ENCODE results near the gene TMPRSS12.
"Not testable (repeated sequence)": the region's sequence is repeated elsewhere in the genome, so short reads cannot be mapped to it uniquely, and the experiment has no call there.

Gene TMPRSS12

DNA sequence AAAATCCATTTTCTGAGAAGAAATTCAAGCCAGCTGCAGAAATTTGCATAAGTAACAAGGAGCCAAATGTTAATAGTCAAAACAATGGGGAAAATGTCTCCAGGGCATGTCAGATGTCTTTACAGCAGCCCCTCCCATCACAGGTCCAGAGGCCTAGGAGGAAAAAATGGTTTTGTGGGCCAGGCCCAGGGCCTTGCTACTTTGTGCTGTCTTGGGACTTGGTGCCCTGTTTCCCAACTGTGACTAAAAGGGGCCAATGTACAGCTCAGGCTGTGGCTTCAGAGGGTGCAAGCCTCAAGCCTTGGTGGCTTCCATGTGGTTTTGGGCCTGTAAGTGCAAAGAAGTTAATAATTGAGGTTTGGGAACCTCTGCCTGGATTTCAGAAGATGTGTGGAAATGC is 8.9 kb upstream of the TMPRSS12 start:
- not testable (repeated sequence) for H3K4me1 Mint-ChIP-seq; H3K27ac Mint-ChIP-seq (ENCODE audit: low read depth); H3K36me3 Mint-ChIP-seq (ENCODE audit: insufficient read depth); DNase-seq (ENCODE audit: low spot score in 2 of 2); H3K9me3 Mint-ChIP-seq; H3K4me3 Mint-ChIP-seq; ATAC-seq (replicated peaks; ENCODE audit: extremely low read depth, poor library complexity, severe bottlenecking)
- peaks cover 71% of the 10 kb centered on the region for H3K27me3 Mint-ChIP-seq

DNA sequence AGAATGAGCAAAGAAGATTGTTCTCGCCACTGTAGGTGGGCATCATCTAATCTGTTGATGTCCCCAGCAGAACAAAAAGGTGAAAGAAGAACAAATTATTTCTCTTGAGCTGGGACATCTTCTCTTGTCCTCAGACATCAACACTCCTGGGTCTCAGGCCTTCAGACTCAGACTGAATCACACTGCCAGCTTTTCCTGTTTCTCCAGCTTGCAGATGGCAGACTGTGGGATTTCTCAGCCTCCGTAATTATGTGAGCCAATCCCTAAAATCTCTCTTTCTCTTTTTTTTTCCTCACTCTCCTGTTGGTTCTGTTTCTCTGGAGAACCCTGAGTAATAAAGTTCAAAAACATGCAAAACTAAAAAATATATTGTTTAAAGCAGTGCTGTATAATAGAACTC is 3.7 kb upstream of the TMPRSS12 start:
- Mint-ChIP-seq H3K27ac (ENCODE audit: low read depth) (no peak overlapping the region), H3K36me3 (ENCODE audit: insufficient read depth) (no peaks in the 10 kb centered on the region), H3K27me3 (peaks cover 63% of the 10 kb centered on the region), H3K4me3 (no peak overlapping the region), H3K9me3 (no peaks in the 10 kb centered on the region), H3K4me1 (no peaks in the 10 kb centered on the region)
- ATAC-seq (replicated peaks; ENCODE audit: extremely low read depth, poor library complexity, severe bottlenecking) (no peak), DNase-seq (ENCODE audit: low spot score in 2 of 2) (no peak)

DNA sequence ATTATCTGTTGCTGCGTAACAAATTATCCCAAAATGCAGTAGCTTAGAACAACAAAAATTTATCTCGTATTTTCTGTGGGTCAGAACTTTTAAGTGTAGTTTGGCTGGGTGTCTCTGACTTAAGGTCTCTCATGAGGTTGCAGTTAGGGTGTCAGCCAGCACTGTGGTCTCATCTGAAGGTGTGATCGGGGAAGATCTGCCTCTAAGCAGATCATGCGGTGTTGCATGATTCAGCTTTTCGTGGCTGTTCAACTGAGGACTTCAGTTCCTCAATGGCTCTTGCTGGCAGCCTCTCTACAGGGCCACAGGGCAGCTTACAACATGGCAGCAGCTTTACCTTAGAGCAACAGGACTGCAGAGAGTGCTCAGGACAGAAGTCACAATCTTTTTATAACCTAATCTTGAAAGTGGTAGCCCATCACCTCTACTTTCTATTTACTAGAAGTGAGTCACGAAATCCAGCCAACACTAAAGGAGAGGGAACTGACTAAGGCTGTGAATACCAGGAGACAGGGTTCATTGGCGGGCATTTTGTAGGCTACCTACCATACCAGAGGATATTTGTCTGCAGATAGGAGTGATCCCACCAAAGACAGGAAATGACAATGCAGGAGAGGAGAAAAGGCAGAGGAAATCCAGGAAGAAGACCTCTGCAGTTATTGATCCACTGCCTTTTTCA is 1.8 kb upstream of the TMPRSS12 start:
- Mint-ChIP-seq H3K9me3 (no peaks in the 10 kb centered on the region), H3K4me3 (no peak overlapping the region), H3K27ac (ENCODE audit: low read depth) (no peak overlapping the region), H3K36me3 (ENCODE audit: insufficient read depth) (no peaks in the 10 kb centered on the region), H3K4me1 (no peaks in the 10 kb centered on the region), H3K27me3 (peaks cover 62% of the 10 kb centered on the region)
- DNase-seq (ENCODE audit: low spot score in 2 of 2) (no peak), ATAC-seq (replicated peaks; ENCODE audit: extremely low read depth, poor library complexity, severe bottlenecking) (no peak)

DNA sequence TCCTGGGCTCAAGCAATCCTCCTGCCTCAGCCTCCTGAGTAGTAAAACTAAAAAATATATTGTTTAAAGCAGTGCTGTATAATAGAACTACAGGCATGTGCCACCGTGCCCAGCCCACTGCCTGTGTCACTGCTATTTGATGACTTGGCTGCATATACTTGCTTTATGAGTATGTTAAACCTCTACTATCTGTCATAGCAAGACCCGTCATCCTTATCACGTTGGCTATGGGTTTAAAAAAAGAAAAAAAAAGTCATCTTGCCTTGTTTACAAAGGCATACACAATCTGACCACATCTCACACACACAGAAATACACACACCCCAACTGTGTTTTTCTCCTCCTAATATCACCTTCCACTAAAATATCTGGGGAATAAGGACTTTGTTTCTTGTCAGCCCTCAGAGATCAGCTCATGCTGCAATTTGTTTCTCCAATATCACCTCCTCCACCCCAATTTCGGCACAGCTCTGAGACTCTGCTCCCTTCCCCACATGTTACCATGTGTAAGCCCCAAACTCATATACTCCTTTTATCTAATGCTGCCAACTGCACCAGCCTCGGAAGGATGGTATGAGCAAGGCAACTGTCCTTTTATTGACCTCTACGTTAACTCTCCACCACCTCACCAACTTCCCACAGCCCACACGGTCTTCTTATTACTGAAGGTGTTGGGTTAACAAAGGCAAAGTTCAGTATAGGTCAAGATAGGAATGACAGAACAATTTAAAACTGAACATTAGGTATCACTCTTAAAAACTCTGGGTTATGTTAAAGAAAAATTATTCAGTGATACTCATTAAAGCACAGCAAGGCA is 802 bp upstream of the TMPRSS12 start:
- no peaks in the 10 kb centered on the region for H3K9me3 Mint-ChIP-seq
- H3K27me3 Mint-ChIP-seq, result peaks cover 53% of the 10 kb centered on the region
- DNase-seq (ENCODE audit: low spot score in 2 of 2), result no peak
- no peak for ATAC-seq (replicated peaks; ENCODE audit: extremely low read depth, poor library complexity, severe bottlenecking)
- no peak overlapping the region for H3K27ac Mint-ChIP-seq (ENCODE audit: low read depth)
- no peak overlapping the region for H3K4me3 Mint-ChIP-seq
- H3K36me3 Mint-ChIP-seq (ENCODE audit: insufficient read depth), result no peaks in the 10 kb centered on the region
- no peaks in the 10 kb centered on the region for H3K4me1 Mint-ChIP-seq

DNA sequence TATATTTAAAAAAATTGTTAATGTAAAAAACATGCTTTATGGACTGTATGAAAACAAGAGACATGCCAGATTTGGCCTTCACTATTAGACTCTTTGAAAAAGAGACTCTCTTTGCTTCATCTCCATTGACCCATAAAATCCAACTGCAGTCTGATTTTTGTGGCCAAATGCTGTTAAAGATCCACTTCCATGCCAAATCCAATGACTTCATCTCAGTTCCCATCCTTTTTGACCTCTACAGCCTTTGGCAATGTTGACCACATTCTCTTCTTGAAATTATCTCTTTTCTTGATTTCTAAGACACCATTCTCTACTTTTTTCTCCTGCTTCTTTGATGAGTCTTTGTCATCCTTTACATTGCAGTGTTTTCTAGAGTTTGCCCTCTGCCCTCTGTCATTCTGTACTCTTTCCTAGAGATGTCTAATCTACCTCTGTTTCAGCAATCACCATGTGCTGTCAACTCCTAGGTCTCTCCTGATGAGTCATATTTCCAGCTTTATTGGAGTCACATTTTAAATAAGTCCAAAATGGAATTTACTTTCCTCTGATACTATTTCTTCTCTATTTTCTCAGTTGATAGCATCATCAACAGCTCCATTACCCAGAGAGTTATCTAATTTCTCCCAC is 2.4 kb downstream of the TMPRSS12 start:
- H3K4me3 Mint-ChIP-seq, result no peak overlapping the region
- DNase-seq (ENCODE audit: low spot score in 2 of 2) (no peak), ATAC-seq (replicated peaks; ENCODE audit: extremely low read depth, poor library complexity, severe bottlenecking) (no peak)
- no peak overlapping the region for H3K27ac Mint-ChIP-seq (ENCODE audit: low read depth)
- H3K36me3 Mint-ChIP-seq (ENCODE audit: insufficient read depth), result no peaks in the 10 kb centered on the region
- no peaks in the 10 kb centered on the region for H3K9me3 Mint-ChIP-seq
- no peaks in the 10 kb centered on the region for H3K4me1 Mint-ChIP-seq
- H3K27me3 Mint-ChIP-seq, result peaks cover 58% of the 10 kb centered on the region

DNA sequence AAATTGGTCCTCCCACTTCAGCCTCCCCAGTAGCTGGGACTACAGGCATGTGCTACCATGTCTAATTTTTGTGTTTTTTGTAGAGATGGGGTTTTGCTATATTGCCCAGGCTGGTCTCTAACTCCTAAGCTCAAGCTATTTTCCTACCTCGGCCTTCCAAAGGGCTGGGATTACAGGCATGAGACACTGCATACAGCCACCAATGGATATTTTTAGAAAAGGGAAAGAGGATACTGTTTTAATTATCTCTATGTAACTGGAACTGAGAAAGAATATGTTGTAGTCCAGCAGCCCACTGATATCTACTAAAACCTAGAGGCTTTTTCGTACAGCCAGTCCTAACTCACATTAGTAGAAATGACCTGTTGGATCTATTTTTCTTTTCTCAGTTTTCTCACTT is 6.2 kb downstream of the TMPRSS12 start:
- no peak for DNase-seq (ENCODE audit: low spot score in 2 of 2)
- Mint-ChIP-seq H3K36me3 (ENCODE audit: insufficient read depth) (no peaks in the 10 kb centered on the region), H3K27me3 (peaks cover 66% of the 10 kb centered on the region), H3K4me1 (no peaks in the 10 kb centered on the region), H3K27ac (ENCODE audit: low read depth) (no peak overlapping the region), H3K4me3 (no peak overlapping the region), H3K9me3 (peaks cover 5% of the 10 kb centered on the region)
- ATAC-seq (replicated peaks; ENCODE audit: extremely low read depth, poor library complexity, severe bottlenecking), result no peak

DNA sequence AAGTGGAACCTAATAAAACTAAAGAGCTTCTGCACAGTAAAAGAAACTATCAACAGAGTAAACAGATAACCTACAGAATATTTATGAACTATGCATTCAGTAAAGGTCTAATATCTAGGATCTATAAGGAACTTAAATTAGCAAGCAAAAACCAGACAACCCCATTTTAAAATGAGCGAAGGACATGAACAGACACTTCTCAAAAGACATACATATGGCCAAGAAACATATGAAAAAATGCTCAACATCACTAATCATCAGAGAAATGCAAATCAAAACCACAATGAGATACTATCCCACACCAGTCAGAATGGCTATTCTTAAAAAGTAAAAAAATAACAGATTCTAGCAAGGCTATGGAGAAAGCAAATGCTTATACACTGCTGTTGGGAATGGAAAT is 12.5 kb downstream of the TMPRSS12 start:
- ATAC-seq (replicated peaks; ENCODE audit: extremely low read depth, poor library complexity, severe bottlenecking); H3K9me3 Mint-ChIP-seq; H3K27ac Mint-ChIP-seq (ENCODE audit: low read depth); DNase-seq (ENCODE audit: low spot score in 2 of 2); H3K4me3 Mint-ChIP-seq; H3K36me3 Mint-ChIP-seq (ENCODE audit: insufficient read depth); H3K4me1 Mint-ChIP-seq: not testable (repeated sequence)
- peaks cover 45% of the 10 kb centered on the region for H3K27me3 Mint-ChIP-seq

DNA sequence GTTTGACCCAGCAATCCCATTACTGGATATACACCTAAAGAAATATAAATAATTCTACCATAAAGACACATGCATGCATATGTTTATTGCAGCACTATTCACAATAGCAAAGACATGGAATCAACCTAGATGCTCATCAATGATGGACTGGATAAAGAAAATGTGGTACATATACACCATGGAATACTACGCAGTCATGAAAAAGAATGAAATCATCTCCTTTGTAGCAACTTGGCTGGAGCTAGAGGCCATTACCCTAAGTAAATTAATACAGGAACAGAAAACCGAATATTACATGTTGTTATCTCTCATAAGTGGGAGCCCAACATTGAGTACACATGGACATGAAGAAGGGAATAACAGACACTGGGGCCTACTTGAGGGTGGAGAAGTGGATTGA is 13.0 kb downstream of the TMPRSS12 start:
- H3K27ac Mint-ChIP-seq (ENCODE audit: low read depth); H3K36me3 Mint-ChIP-seq (ENCODE audit: insufficient read depth); H3K4me3 Mint-ChIP-seq; ATAC-seq (replicated peaks; ENCODE audit: extremely low read depth, poor library complexity, severe bottlenecking); H3K9me3 Mint-ChIP-seq; DNase-seq (ENCODE audit: low spot score in 2 of 2); H3K4me1 Mint-ChIP-seq: not testable (repeated sequence)
- H3K27me3 Mint-ChIP-seq, result peaks cover 41% of the 10 kb centered on the region

DNA sequence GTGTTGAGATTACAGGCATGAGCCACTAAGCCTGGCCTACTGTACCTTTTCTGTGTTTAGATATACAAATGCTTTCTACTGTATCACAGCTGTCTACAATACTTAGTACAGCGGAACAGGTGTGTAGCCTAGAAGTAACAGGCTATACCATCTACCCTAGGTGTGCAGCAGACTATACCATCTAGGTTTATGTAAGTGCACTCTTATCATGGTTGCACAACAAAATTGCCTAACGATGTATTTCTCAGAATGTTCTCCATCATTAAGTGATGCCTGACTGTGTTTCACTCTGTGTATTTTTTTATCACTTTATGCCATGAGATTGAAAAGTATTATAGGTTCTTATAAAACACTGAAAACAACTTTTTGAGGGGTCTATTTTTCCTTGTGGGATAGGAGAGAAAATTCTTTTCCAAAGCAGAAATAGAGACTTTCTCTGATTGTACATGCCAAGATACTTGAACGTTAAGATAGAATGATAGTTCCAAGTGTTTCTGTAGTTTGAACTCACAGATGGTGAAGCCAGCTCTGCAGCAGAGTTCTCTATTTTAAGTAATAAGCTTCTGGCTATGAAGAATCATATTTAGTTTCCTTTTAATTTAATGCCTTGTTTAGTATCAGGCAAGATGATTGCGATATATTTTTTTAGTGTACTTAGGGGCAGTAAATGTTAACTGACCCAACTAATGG is 17.0 kb downstream of the TMPRSS12 start:
- H3K4me3 Mint-ChIP-seq, result no peak overlapping the region

DNA sequence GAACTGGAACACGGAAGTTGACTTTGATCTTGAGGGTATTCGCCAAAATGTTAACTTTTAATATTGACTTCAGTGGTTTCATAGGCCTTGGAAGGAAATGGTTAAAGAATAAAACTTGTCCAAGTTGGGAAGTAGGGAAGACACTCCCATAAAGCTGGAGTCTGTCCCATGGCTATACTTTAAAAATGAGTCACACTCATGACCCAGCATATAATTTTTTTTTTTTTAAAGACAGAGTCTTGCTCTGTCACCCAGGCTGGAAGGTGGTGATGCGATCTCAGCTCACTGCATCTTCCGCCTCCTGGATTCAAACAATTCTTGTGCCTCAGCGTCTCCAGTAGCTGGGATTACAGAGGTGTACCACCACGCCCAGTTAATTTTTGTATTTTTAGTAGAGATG is 19.6 kb downstream of the TMPRSS12 start:
- Mint-ChIP-seq H3K4me1 (no peaks in the 10 kb centered on the region), H3K27me3 (peaks cover 58% of the 10 kb centered on the region), H3K9me3 (no peaks in the 10 kb centered on the region), H3K4me3 (no peak overlapping the region), H3K27ac (ENCODE audit: low read depth) (no peak overlapping the region), H3K36me3 (ENCODE audit: insufficient read depth) (no peaks in the 10 kb centered on the region)
- DNase-seq (ENCODE audit: low spot score in 2 of 2) (no peak), ATAC-seq (replicated peaks; ENCODE audit: extremely low read depth, poor library complexity, severe bottlenecking) (no peak)

More for the DNA sequence above, 17.0 kb downstream of the TMPRSS12 start:
- ATAC-seq (replicated peaks; ENCODE audit: extremely low read depth, poor library complexity, severe bottlenecking) (no peak), DNase-seq (ENCODE audit: low spot score in 2 of 2) (no peak)
- no peaks in the 10 kb centered on the region for H3K4me1 Mint-ChIP-seq
- H3K27ac Mint-ChIP-seq (ENCODE audit: low read depth), result no peak overlapping the region
- H3K27me3 Mint-ChIP-seq, result peaks cover 33% of the 10 kb centered on the region
- no peaks in the 10 kb centered on the region for H3K36me3 Mint-ChIP-seq (ENCODE audit: insufficient read depth)
- no peaks in the 10 kb centered on the region for H3K9me3 Mint-ChIP-seq

DNA sequence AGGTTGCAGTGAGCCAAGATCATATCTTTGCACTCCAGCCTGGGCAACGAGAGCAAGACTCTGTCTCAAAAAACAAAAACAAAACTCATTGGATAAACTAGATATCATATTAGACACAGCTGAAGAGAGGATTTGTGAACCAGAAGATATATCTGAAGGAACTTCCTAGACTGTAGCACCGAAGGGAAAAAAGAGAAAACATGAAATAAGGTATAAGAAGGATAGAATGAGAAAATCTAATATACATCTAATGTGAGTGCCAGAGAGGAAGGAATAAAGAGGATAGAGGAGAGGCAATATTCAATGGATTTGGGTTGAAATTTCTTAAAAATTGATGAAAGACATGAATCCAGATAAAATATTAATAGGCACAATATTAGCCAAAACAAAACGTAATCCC is 22.5 kb downstream of the TMPRSS12 start:
- no peaks in the 10 kb centered on the region for H3K9me3 Mint-ChIP-seq
- peaks cover 2% of the 10 kb centered on the region for H3K36me3 Mint-ChIP-seq (ENCODE audit: insufficient read depth)
- no peak overlapping the region for H3K4me3 Mint-ChIP-seq
- H3K4me1 Mint-ChIP-seq, result peaks cover 6% of the 10 kb centered on the region
- peaks cover 64% of the 10 kb centered on the region for H3K27me3 Mint-ChIP-seq
- no peak for ATAC-seq (replicated peaks; ENCODE audit: extremely low read depth, poor library complexity, severe bottlenecking)
- no peak overlapping the region for H3K27ac Mint-ChIP-seq (ENCODE audit: low read depth)
- no peak for DNase-seq (ENCODE audit: low spot score in 2 of 2)

DNA sequence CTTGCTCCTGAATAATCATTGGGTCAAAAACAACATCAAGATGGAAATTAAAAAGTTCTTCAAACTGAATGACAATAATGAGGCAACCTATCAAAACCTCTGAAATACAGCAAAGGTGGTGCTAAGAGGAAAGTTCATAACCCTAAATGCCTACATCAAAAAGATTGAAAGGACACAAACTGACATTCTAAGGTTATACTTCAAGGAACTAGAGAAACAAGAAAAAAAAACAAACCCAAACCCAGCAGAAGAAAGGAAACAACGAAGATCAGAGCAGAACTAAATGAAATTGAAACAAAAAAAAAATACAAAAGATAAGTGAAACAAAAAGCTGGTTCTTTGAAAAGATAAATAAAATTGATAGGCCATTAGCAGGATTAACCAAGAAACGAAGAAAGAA is 26.2 kb downstream of the TMPRSS12 start:
- H3K36me3 Mint-ChIP-seq (ENCODE audit: insufficient read depth); H3K27ac Mint-ChIP-seq (ENCODE audit: low read depth); H3K4me3 Mint-ChIP-seq; H3K9me3 Mint-ChIP-seq; H3K4me1 Mint-ChIP-seq; ATAC-seq (replicated peaks; ENCODE audit: extremely low read depth, poor library complexity, severe bottlenecking); DNase-seq (ENCODE audit: low spot score in 2 of 2): not testable (repeated sequence)
- peaks cover 44% of the 10 kb centered on the region for H3K27me3 Mint-ChIP-seq

Measured in central memory CD8-positive, alpha-beta T cell (primary cell).